ENCODE results near the gene SCG3.

Gene SCG3

DNA sequence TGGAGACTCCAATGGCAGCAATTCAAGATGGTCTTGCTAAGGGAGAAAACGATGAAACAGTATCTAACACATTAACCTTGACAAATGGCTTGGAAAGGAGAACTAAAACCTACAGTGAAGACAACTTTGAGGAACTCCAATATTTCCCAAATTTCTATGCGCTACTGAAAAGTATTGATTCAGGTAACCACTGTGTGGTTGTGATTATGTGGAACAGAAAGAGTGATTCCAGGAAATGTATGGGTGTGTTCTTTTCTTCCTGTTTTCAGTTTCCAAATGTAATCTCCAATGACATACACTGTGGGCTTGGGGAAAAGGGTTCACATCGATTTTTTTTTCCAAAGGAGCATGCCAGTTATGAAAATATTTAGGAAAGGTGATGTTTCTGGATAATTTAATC lies 10.9 kb downstream of the SCG3 start:
- no peak overlapping the region for H3K9ac ChIP-seq (ENCODE audit: low read length)
- H2AFZ ChIP-seq (ENCODE audit: low read depth, low read length, severe bottlenecking) = no peak overlapping the region
- no peak overlapping the region for H3K4me2 ChIP-seq (ENCODE audit: low read depth, low read length, poor library complexity, severe bottlenecking)
- H3K9me2 ChIP-seq (replicated peaks; ENCODE audit: insufficient read depth, low read length) = no peaks in the 10 kb centered on the region
- no peaks in the 10 kb centered on the region for H3K79me2 ChIP-seq (ENCODE audit: insufficient read depth, low read length)
- H3K27ac ChIP-seq (ENCODE audit: low read depth, low read length) = no peak overlapping the region
- no peaks in the 10 kb centered on the region for H4K20me1 ChIP-seq (ENCODE audit: low read depth, low read length)
- no peak for TF ChIP-seq EZH2phosphoT487 (conservative IDR thresholded peaks at IDR 0.05; ENCODE audit: low read length)
- TF ChIP-seq, protein P1, sequence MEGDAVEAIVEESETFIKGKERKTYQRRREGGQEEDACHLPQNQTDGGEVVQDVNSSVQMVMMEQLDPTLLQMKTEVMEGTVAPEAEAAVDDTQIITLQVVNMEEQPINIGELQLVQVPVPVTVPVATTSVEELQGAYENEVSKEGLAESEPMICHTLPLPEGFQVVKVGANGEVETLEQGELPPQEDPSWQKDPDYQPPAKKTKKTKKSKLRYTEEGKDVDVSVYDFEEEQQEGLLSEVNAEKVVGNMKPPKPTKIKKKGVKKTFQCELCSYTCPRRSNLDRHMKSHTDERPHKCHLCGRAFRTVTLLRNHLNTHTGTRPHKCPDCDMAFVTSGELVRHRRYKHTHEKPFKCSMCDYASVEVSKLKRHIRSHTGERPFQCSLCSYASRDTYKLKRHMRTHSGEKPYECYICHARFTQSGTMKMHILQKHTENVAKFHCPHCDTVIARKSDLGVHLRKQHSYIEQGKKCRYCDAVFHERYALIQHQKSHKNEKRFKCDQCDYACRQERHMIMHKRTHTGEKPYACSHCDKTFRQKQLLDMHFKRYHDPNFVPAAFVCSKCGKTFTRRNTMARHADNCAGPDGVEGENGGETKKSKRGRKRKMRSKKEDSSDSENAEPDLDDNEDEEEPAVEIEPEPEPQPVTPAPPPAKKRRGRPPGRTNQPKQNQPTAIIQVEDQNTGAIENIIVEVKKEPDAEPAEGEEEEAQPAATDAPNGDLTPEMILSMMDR (IDR thresholded peaks at IDR 0.05; ENCODE audit: insufficient read depth, low read length, poor library complexity, severe bottlenecking) = no peak
- no peaks in the 10 kb centered on the region for H3F3A ChIP-seq (ENCODE audit: insufficient read depth)
- no peak overlapping the region for H3K4me3 ChIP-seq (ENCODE audit: insufficient read depth, low read length, poor library complexity, severe bottlenecking)
- no peaks in the 10 kb centered on the region for H3K36me3 ChIP-seq (ENCODE audit: low read length)
- H3K9me3 ChIP-seq (ENCODE audit: insufficient read depth, low read length) = no peaks in the 10 kb centered on the region
- H3K27me3 ChIP-seq (ENCODE audit: low read length) = no peaks in the 10 kb centered on the region

DNA sequence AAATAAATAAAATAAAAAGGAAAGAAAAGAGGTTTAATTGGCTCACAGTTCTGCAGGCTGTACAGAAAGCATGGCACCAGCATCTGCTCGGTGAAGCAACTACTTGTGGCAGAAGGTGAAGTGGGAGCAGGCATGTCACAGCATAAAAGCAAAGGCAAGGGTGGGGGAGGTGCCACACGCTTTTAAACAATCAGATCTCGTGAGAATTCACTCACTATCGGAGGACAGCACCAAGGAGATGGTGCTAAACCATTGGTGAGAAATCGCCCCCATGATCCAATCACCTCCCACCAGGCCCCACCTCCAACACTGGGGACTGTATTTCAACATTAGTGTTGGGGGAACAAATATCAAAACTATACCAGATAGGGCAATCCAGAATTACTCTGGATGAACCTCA lies 15.3 kb downstream of the SCG3 start:
- H4K20me1 ChIP-seq (ENCODE audit: low read depth, low read length) = no peaks in the 10 kb centered on the region
- H3K9ac ChIP-seq (ENCODE audit: low read length) = no peak overlapping the region
- no peak overlapping the region for H3K27ac ChIP-seq (ENCODE audit: low read depth, low read length)
- H3K36me3 ChIP-seq (ENCODE audit: low read length) = no peaks in the 10 kb centered on the region
- H3K4me2 ChIP-seq (ENCODE audit: low read depth, low read length, poor library complexity, severe bottlenecking) = no peak overlapping the region
- TF ChIP-seq EZH2phosphoT487 (conservative IDR thresholded peaks at IDR 0.05; ENCODE audit: low read length) = no peak
- TF ChIP-seq, protein P1 (IDR thresholded peaks at IDR 0.05; ENCODE audit: insufficient read depth, low read length, poor library complexity, severe bottlenecking) = no peak
- H3K27me3 ChIP-seq (ENCODE audit: low read length) = peaks cover 2% of the 10 kb centered on the region; the same call in 1 of the 2 replicates
- no peaks in the 10 kb centered on the region for H3K9me3 ChIP-seq (ENCODE audit: insufficient read depth, low read length)
- H3K9me2 ChIP-seq (replicated peaks; ENCODE audit: insufficient read depth, low read length) = no peaks in the 10 kb centered on the region
- no peak overlapping the region for H3K4me3 ChIP-seq (ENCODE audit: insufficient read depth, low read length, poor library complexity, severe bottlenecking)
- no peaks in the 10 kb centered on the region for H3F3A ChIP-seq (ENCODE audit: insufficient read depth)
- H3K79me2 ChIP-seq (ENCODE audit: insufficient read depth, low read length) = no peaks in the 10 kb centered on the region
- no peak overlapping the region for H2AFZ ChIP-seq (ENCODE audit: low read depth, low read length, severe bottlenecking)

DNA sequence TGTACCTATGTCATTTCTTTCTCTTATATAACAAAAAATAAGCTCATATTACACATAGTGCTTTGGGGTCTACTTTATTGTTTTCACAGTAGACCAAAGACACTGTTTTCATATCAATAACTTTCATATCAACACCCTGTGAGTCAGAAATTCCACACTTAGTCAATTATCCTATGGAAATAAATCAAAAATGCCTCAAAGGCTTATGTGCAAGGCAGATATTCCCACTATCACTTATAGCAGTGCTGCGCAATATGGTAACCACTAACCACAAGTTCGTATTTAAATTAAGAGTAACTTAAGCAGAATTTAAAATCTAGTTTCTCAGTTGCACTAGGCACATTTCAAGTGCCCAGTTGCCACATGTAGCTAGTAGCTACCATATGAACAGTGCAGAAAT lies 15.9 kb downstream of the SCG3 start:
- TF ChIP-seq, protein P1 (IDR thresholded peaks at IDR 0.05; ENCODE audit: insufficient read depth, low read length, poor library complexity, severe bottlenecking) = no peak
- no peak for TF ChIP-seq EZH2phosphoT487 (conservative IDR thresholded peaks at IDR 0.05; ENCODE audit: low read length)
- Histone ChIP-seq H3K79me2 (ENCODE audit: insufficient read depth, low read length) (no peaks in the 10 kb centered on the region), H3K36me3 (ENCODE audit: low read length) (no peaks in the 10 kb centered on the region), H3K4me3 (ENCODE audit: insufficient read depth, low read length, poor library complexity, severe bottlenecking) (no peak overlapping the region), H3K9me3 (ENCODE audit: insufficient read depth, low read length) (no peaks in the 10 kb centered on the region), H4K20me1 (ENCODE audit: low read depth, low read length) (no peaks in the 10 kb centered on the region), H3K4me2 (ENCODE audit: low read depth, low read length, poor library complexity, severe bottlenecking) (no peak overlapping the region), H3K27me3 (ENCODE audit: low read length) (peaks cover 2% of the 10 kb centered on the region; the same call in 1 of the 2 replicates), H3K27ac (ENCODE audit: low read depth, low read length) (no peak overlapping the region), H3F3A (ENCODE audit: insufficient read depth) (no peaks in the 10 kb centered on the region), H3K9ac (ENCODE audit: low read length) (no peak overlapping the region), H2AFZ (ENCODE audit: low read depth, low read length, severe bottlenecking) (no peak overlapping the region), H3K9me2 (replicated peaks; ENCODE audit: insufficient read depth, low read length) (no peaks in the 10 kb centered on the region)

All from SU-DHL-6 (cell line).